Retinal pigment epithelial cell (primary cell): ENCODE measurements around the gene SYNJ2.

Experiments used
- DNase-seq: peaks from one replicate; pipeline ENCODE4 v3.0.0-alpha.2; 2010; ENCODE audit warnings: low read depth
- H3K4me3 ChIP-seq: 2 replicates; pipeline ENCODE4 v1.5.1; 2011; ENCODE audit warnings: mild to moderate bottlenecking, low read length, control low read depth, moderate library complexity
- CTCF ChIP-seq: conservative IDR thresholded peaks from 2 replicates; pipeline ENCODE4 v1.5.1; 2011; ENCODE audit warnings: low read depth, low read length, control low read depth, inconsistent platforms

Gene SYNJ2

GRCh38 chr6:158013904-158014504 lies 32.3 kb downstream of the SYNJ2 start:
- H3K4me3 ChIP-seq: no peak overlapping the region
- no peak for TF ChIP-seq CTCF

GRCh38 chr6:158014505-158015187 lies 33.0 kb downstream of the SYNJ2 start:
- DNase-seq: no peak
- TF ChIP-seq CTCF: no peak
- H3K4me3 ChIP-seq: no peak overlapping the region

More at GRCh38 chr6:158013904-158014504, 32.3 kb downstream of the SYNJ2 start:
- DNase-seq: no peak

- H3K4me3 ChIP-seq: no peak overlapping the region
- no peak for DNase-seq
- TF ChIP-seq CTCF: no peak
Measured at GRCh38 chr6:158015188-158015506, 33.5 kb downstream of the SYNJ2 start.

- H3K4me3 ChIP-seq: no peak overlapping the region
- DNase-seq: no peak
- no peak for TF ChIP-seq CTCF
Measured at GRCh38 chr6:158016571-158017383, 35.1 kb downstream of the SYNJ2 start.

GRCh38 chr6:158017621-158018040 lies 36.0 kb downstream of the SYNJ2 start:
- no peak for DNase-seq
- H3K4me3 ChIP-seq: no peak overlapping the region
- no peak for TF ChIP-seq CTCF

GRCh38 chr6:158018041-158018771 lies 36.5 kb downstream of the SYNJ2 start:
- no peak for DNase-seq
- H3K4me3 ChIP-seq: no peak overlapping the region
- TF ChIP-seq CTCF: no peak
